H1 (cell line): Measurements from ENCODE around the gene TEAD1. TPM values are rescaled to one million over a fixed set of nuclear protein-coding genes. Genes with fewer than 3 reads are reported as not detected.

Experiments used
- CTCF ChIA-PET: fragments of 300-600 bp; sonication (Branson Sonifier 250); formaldehyde crosslinking; loops from one replicate; lab custom pipeline; 2021; ENCODE audit not compliant: partially characterized antibody; lab: Charles Lee
- POLR2A ChIA-PET: fragments of 300-600 bp; sonication (Branson Sonifier 250); formaldehyde crosslinking; loops from one replicate; lab custom pipeline; 2021; ENCODE audit warnings: inconsistent platforms; ENCODE audit not compliant: partially characterized antibody; lab: Charles Lee
- DNase-seq, 2 experiments: peaks; one replicate each; pipeline versions ENCODE4 v3.0.0 to v3.0.0-alpha.2; 2010 to 2022; ENCODE audit warnings: low spot score in 2 of 2, low read depth in 1 of 2, mixed read lengths in 1 of 2
- FAIRE-seq: peaks from 2 replicates; lab custom pipeline; 2011; peaks lifted over from hg19 to GRCh38; lab: Jason Lieb, UNC
- H2AFZ ChIP-seq: 2 replicates; pipeline ENCODE4 v1.8.1; 2012; ENCODE audit warnings: low read length, inconsistent platforms
- H2AK5ac ChIP-seq: 2 replicates; pipeline ENCODE4 v1.6.1; 2013; ENCODE audit warnings: low read depth, low read length
- H2BK120ac ChIP-seq: replicated peaks from 2 replicates; pipeline ENCODE3; 2013; ENCODE audit warnings: low read depth, low read length, inconsistent platforms
- H2BK12ac ChIP-seq: 2 replicates; pipeline ENCODE4 v1.6.1; 2013; ENCODE audit warnings: low read depth, low read length
- H2BK15ac ChIP-seq: 2 replicates; pipeline ENCODE4 v1.6.1; 2013; ENCODE audit warnings: low read length
- H2BK20ac ChIP-seq: 2 replicates; pipeline ENCODE4 v1.6.1; 2013; ENCODE audit warnings: low read length
- H2BK5ac ChIP-seq: 2 replicates; pipeline ENCODE4 v1.6.1; 2013; ENCODE audit warnings: low read depth, low read length
- H3K14ac ChIP-seq: 2 replicates; pipeline ENCODE4 v1.6.1; 2013; ENCODE audit warnings: inconsistent platforms; ENCODE audit not compliant: insufficient read length
- H3K18ac ChIP-seq: 2 replicates; pipeline ENCODE4 v1.6.1; 2013; ENCODE audit warnings: low read length; ENCODE audit errors: extremely low read depth
- H3K23ac ChIP-seq: 2 replicates; pipeline ENCODE4 v1.6.1; 2013; ENCODE audit warnings: inconsistent platforms; ENCODE audit not compliant: insufficient read length
- H3K23me2 ChIP-seq: 2 replicates; pipeline ENCODE4 v1.6.1; 2013; ENCODE audit warnings: low read depth, low read length
- H3K27ac ChIP-seq: 2 replicates; pipeline ENCODE4 v1.6.1; 2011; ENCODE audit warnings: low read depth, low read length, inconsistent platforms
- H3K27me3 ChIP-seq, 4 experiments: replicated peaks in 1 of 4; 1 replicate in 1 of 4; 2 replicates in 3 of 4; pipeline versions ENCODE4 v1.6.1 to v1.8.1; 2011 to 2013; ENCODE audit warnings: low read length in 3 of 4, mild to moderate bottlenecking in 3 of 4, inconsistent platforms in 2 of 4, mixed read lengths in 2 of 4, moderate library complexity in 1 of 4; ENCODE audit not compliant: control insufficient read depth in 3 of 4, insufficient read depth in 3 of 4; ENCODE audit errors: extremely low read depth in 1 of 4
- H3K36me3 ChIP-seq, 4 experiments: 2 replicates each; pipeline versions ENCODE4 v1.6.1 to v1.8.1; 2011 to 2013; ENCODE audit warnings: mild to moderate bottlenecking in 4 of 4, low read length in 3 of 4, moderate library complexity in 2 of 4, control low read depth in 1 of 4, inconsistent platforms in 1 of 4; ENCODE audit not compliant: insufficient read depth in 4 of 4, control insufficient read depth in 2 of 4
- H3K4ac ChIP-seq: replicated peaks from 2 replicates; pipeline ENCODE3; 2013; ENCODE audit warnings: low read length, low read depth, mixed read lengths, inconsistent platforms; ENCODE audit not compliant: insufficient read length
- H3K4me1 ChIP-seq, 4 experiments: replicated peaks in 1 of 4; 1 replicate in 1 of 4; 2 replicates in 3 of 4; pipeline versions ENCODE4 v1.6.1 to v1.8.1; 2011 to 2013; ENCODE audit warnings: low read length in 3 of 4, inconsistent platforms in 2 of 4, mixed read lengths in 1 of 4; ENCODE audit not compliant: insufficient read depth in 4 of 4, control insufficient read depth in 3 of 4
- H3K4me2 ChIP-seq, 2 experiments: 2 replicates each; pipeline versions ENCODE4 v1.6.1 to v1.8.1; 2011 to 2013; ENCODE audit warnings: low read depth in 2 of 2, low read length in 2 of 2, control low read depth in 1 of 2, inconsistent platforms in 1 of 2, mild to moderate bottlenecking in 1 of 2; ENCODE audit not compliant: insufficient read depth in 1 of 2
- H3K4me3 ChIP-seq, 4 experiments: fragments of 200-600, 300-600 bp in 1 of 4; sonication (generic), shearing (Covaris generic), sonication (Bioruptor Twin) in 1 of 4; 2 replicates each; pipeline versions ENCODE4 v1.5.1 to v1.8.1; 2011 to 2016; ENCODE audit warnings: low read length in 4 of 4, low read depth in 3 of 4, control low read depth in 2 of 4, inconsistent platforms in 2 of 4, mild to moderate bottlenecking in 2 of 4, mixed read lengths in 1 of 4, moderate library complexity in 1 of 4; ENCODE audit not compliant: insufficient read depth in 2 of 4; ENCODE audit errors: extremely low read depth in 1 of 4
- H3K56ac ChIP-seq: replicated peaks from 2 replicates; pipeline ENCODE3; 2013; ENCODE audit warnings: low read depth, mild to moderate bottlenecking, mixed read lengths, low read length, inconsistent platforms; ENCODE audit not compliant: insufficient read length
- H3K79me1 ChIP-seq: 2 replicates; pipeline ENCODE4 v1.6.1; 2013; ENCODE audit warnings: low read depth, low read length, control low read depth
- H3K79me2 ChIP-seq, 2 experiments: 2 replicates each; pipeline versions ENCODE4 v1.6.1 to v1.8.1; 2012 to 2013; ENCODE audit warnings: low read length in 2 of 2, mild to moderate bottlenecking in 2 of 2, inconsistent platforms in 1 of 2; ENCODE audit not compliant: insufficient read depth in 2 of 2, control insufficient read depth in 1 of 2
- H3K9ac ChIP-seq, 4 experiments: replicated peaks in 1 of 4; 1 replicate in 1 of 4; 2 replicates in 3 of 4; pipeline versions ENCODE4 v1.6.1 to v1.8.1; 2011 to 2013; ENCODE audit warnings: low read depth in 3 of 4, low read length in 3 of 4, control low read depth in 2 of 4, mild to moderate bottlenecking in 2 of 4, moderate library complexity in 2 of 4, inconsistent platforms in 1 of 4; ENCODE audit errors: extremely low read depth in 1 of 4
- H3K9me3 ChIP-seq, 2 experiments: 2 replicates each; pipeline versions ENCODE4 v1.6.1 to v1.8.1; 2012 to 2013; ENCODE audit warnings: mild to moderate bottlenecking in 2 of 2, moderate library complexity in 2 of 2, control low read depth in 1 of 2, inconsistent platforms in 1 of 2, low read depth in 1 of 2, low read length in 1 of 2, mixed read lengths in 1 of 2; ENCODE audit not compliant: insufficient read depth in 2 of 2
- H4K20me1 ChIP-seq, 2 experiments: replicated peaks in 1 of 2; 2 replicates each; pipeline versions ENCODE3 to v1.8.1; 2011 to 2013; ENCODE audit warnings: inconsistent platforms in 2 of 2, low read length in 2 of 2, mild to moderate bottlenecking in 1 of 2; ENCODE audit not compliant: insufficient read depth in 2 of 2, control insufficient read depth in 1 of 2
- H4K5ac ChIP-seq: 2 replicates; pipeline ENCODE4 v1.6.1; 2013; ENCODE audit warnings: low read length, low read depth, mixed read lengths, inconsistent platforms; ENCODE audit not compliant: insufficient read length
- H4K8ac ChIP-seq: 2 replicates; pipeline ENCODE4 v1.8.0; 2013; ENCODE audit warnings: mild to moderate bottlenecking, moderate library complexity, low read length, inconsistent platforms; ENCODE audit not compliant: insufficient read depth; ENCODE audit errors: extremely low read depth
- H4K91ac ChIP-seq: replicated peaks from 2 replicates; pipeline ENCODE3; 2013; ENCODE audit warnings: low read length, mixed read lengths, inconsistent platforms; ENCODE audit not compliant: insufficient read length
- CEBPB ChIP-seq: IDR thresholded peaks from 2 replicates; pipeline ENCODE4 v1.6.1; 2012; ENCODE audit warnings: low read depth, low read length
- CHD1 ChIP-seq: IDR thresholded peaks from 2 replicates; pipeline ENCODE4 v1.6.1; 2012; ENCODE audit warnings: low read depth, low read length, improper control_type of control experiment
- EGR1 ChIP-seq: IDR thresholded peaks from 2 replicates; pipeline ENCODE4 v1.6.1; 2011; ENCODE audit warnings: low read depth, low read length, borderline replicate concordance
- EP300 ChIP-seq, 2 experiments: IDR thresholded peaks; 1 replicate in 1 of 2; 2 replicates in 1 of 2; pipeline ENCODE4 v1.6.1; 2011 to 2012; ENCODE audit warnings: low read depth in 2 of 2, low read length in 2 of 2, mild to moderate bottlenecking in 2 of 2, borderline replicate concordance in 1 of 2, inconsistent platforms in 1 of 2, moderate library complexity in 1 of 2
- FOSL1 ChIP-seq: IDR thresholded peaks from 2 replicates; pipeline ENCODE4 v1.6.1; 2011; ENCODE audit warnings: mild to moderate bottlenecking, low read depth, low read length, moderate library complexity; ENCODE audit not compliant: insufficient read depth
- MAFK ChIP-seq: IDR thresholded peaks from 2 replicates; pipeline ENCODE4 v1.6.1; 2012; ENCODE audit warnings: low read depth, mild to moderate bottlenecking, improper control_type of control experiment, low read length
- POLR2AphosphoS5 ChIP-seq: IDR thresholded peaks from 2 replicates; pipeline ENCODE4 v1.6.1; 2011; ENCODE audit warnings: low read depth, low read length
- RAD21 ChIP-seq, 2 experiments: IDR thresholded peaks in 1 of 2; conservative IDR thresholded peaks in 1 of 2; 2 replicates each; pipeline ENCODE4 v1.6.1; 2011; ENCODE audit warnings: low read depth in 2 of 2, low read length in 2 of 2, improper control_type of control experiment in 1 of 2, inconsistent platforms in 1 of 2, mild to moderate bottlenecking in 1 of 2, moderate library complexity in 1 of 2
- RBBP5 ChIP-seq: IDR thresholded peaks from 2 replicates; pipeline ENCODE4 v1.7.1; 2012; ENCODE audit warnings: low read depth, mild to moderate bottlenecking, inconsistent platforms, low read length, moderate library complexity, borderline replicate concordance
- RXRA ChIP-seq: IDR thresholded peaks from 2 replicates; pipeline ENCODE4 v1.6.1; 2011; ENCODE audit warnings: low read depth, mild to moderate bottlenecking, low read length, moderate library complexity; ENCODE audit not compliant: insufficient read depth
- SIX5 ChIP-seq: IDR thresholded peaks from 2 replicates; pipeline ENCODE4 v1.6.1; 2011; ENCODE audit warnings: mild to moderate bottlenecking, low read depth, low read length
- TBP ChIP-seq: IDR thresholded peaks from 2 replicates; pipeline ENCODE4 v1.6.1; 2011; ENCODE audit warnings: low read depth, low read length, improper control_type of control experiment
- TCF12 ChIP-seq: IDR thresholded peaks from 2 replicates; pipeline ENCODE4 v1.6.1; 2011; ENCODE audit warnings: low read depth, mild to moderate bottlenecking, low read length
- YY1 ChIP-seq: IDR thresholded peaks from 2 replicates; pipeline ENCODE4 v1.6.1; 2011; ENCODE audit warnings: low read depth, mild to moderate bottlenecking, low read length
- WGBS, 2 experiments: shearing (Covaris generic) in 1 of 2; methylation state at CpG; one replicate each; pipeline versions ENCODE4 v1.1.6 to v1.1.7; 2013 to 2015; ENCODE audit warnings: low lambda C conversion rate in 2 of 2, mixed read lengths in 2 of 2, inconsistent platforms in 1 of 2, low coverage in 1 of 2, missing lambda C conversion rate in 1 of 2; ENCODE audit not compliant: insufficient replicate concordance in 2 of 2, insufficient coverage in 1 of 2, insufficient read length in 1 of 2; ENCODE audit errors: extremely low coverage in 1 of 2, missing lambda C conversion rate in 1 of 2; 5-methylcytosine and 5-hydroxymethylcytosine counted together
- polyA plus RNA-seq, 7 experiments: library from polyadenylated mRNA; depleted of rRNA in 3 of 7; stranded (reverse) in 5 of 7; unstranded in 2 of 7; fragments of >200 nt in 5 of 7; fragments of 200-250 nt in 2 of 7; gene quantifications; 1 replicate in 5 of 7; 2 replicates in 1 of 7; 4 replicates in 1 of 7; pipeline versions ENCODE4 v1.2.1 to v1.2.3, GENCODE V29; 2011 to 2013; ENCODE audit warnings: missing spikeins in 2 of 7, mixed read lengths in 2 of 7
- total RNA-seq: library from RNA; stranded (reverse); fragmentation: NEBNext Ultra II Directional; extraction: Animal tissue kit (Norgen Biotek cat#: 25700); gene quantifications from 2 replicates; pipeline ENCODE4 v1.2.1, GENCODE V29; 2021

Gene TEAD1
- total and polyA plus RNA-seq, 2 of the 8 experiments (the other 6 are each of a cell fraction or from before 2014, with no cell fraction given): 15.6 to 67.4 TPM

DNA sequence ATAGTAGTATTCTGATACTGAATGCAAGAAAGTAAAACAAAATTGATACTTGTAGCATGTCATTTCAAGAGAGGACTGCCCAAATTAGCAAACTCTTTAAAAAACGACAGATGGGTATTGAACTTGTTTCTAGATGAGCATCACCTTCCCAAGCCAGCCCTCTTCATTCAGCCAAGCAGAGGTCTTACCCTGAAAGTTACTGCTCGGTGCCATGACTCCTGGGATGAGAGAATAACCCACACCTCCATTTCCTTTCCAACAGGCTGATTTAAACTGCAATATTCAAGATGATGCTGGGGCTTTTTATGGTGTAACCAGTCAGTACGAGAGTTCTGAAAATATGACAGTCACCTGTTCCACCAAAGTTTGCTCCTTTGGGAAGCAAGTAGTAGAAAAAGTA lies 250.4 kb downstream of the TEAD1 start:
- Histone ChIP-seq H3K18ac (no peak overlapping the region), H3K4me1 (peaks cover 0 to 6% (median 3%) of the 10 kb centered on the region in 4 experiments; a peak in 3 of 7 replicates), H3K79me2 (no peaks in the 10 kb centered on the region), H2BK120ac (no peak overlapping the region), H2AK5ac (no peak overlapping the region), H2AFZ (no peak overlapping the region), H3K27ac (no peak overlapping the region), H3K4me2 (no peak overlapping the region), H3K27me3 (no peaks in the 10 kb centered on the region), H2BK15ac (no peak overlapping the region), H3K23me2 (no peaks in the 10 kb centered on the region; the same call in 1 of the 2 replicates), H3K4ac (no peak overlapping the region), H3K79me1 (no peaks in the 10 kb centered on the region), H3K9me3 (no peaks in the 10 kb centered on the region), H3K56ac (no peak overlapping the region), H3K36me3 (peaks cover 0 to 6% (median 0%) of the 10 kb centered on the region in 4 experiments; a peak in 1 of 8 replicates), H4K5ac (no peak overlapping the region), H3K4me3 (no peak overlapping the region), H3K23ac (no peak overlapping the region), H2BK5ac (no peak overlapping the region), H4K8ac (no peak overlapping the region), H4K20me1 (no peaks in the 10 kb centered on the region), H4K91ac (no peak overlapping the region), H3K14ac (no peak overlapping the region), H2BK12ac (no peak overlapping the region), H3K9ac (no peak overlapping the region), H2BK20ac (no peak overlapping the region)
- whole genome bisulfite sequencing, 2 experiments: 80% methylated on average over 3 of the region's 3 CpGs; no CpG with 5 or more reads in 1 of the 2 experiments
- DNase-seq (no peak), FAIRE-seq (no peak)
- POLR2A ChIA-PET: no interaction called here
- CTCF ChIA-PET: no interaction called here
- no peak for TF ChIP-seq CEBPB
- TF ChIP-seq EP300 (IDR thresholded peaks at IDR 0.05; ENCODE audit: borderline replicate concordance in 1 of 2, low read depth in 2 of 2, low read length in 2 of 2): no peak
- TF ChIP-seq FOSL1: no peak
- TF ChIP-seq CHD1: no peak
- TF ChIP-seq POLR2AphosphoS5: no peak
- TF ChIP-seq RAD21 (IDR thresholded peaks at IDR 0.05 in 1 of 2, conservative IDR thresholded peaks at IDR 0.05 in 1 of 2; ENCODE audit: low read depth in 2 of 2, low read length in 2 of 2): no peak
- no peak for TF ChIP-seq RXRA
- TF ChIP-seq EGR1: no peak
- TF ChIP-seq TBP: no peak
- no peak for TF ChIP-seq YY1
- no peak for TF ChIP-seq TCF12
- TF ChIP-seq MAFK: no peak
- no peak for TF ChIP-seq RBBP5
- no peak for TF ChIP-seq SIX5
